SHP77 treated with DMSO at 0.1 percent for 48 hours (cell line): ENCODE measurements around the gene RBBP9.
"Not testable (repeated sequence)": the region's sequence is repeated elsewhere in the genome, so short reads cannot be mapped to it uniquely, and the experiment has no call there.

Experiments
- DNase-seq: peaks from one replicate; lab custom pipeline; 2025; lab: John Stamatoyannopoulos, UW

The RBBP9 gene

GRCh38 chr20:18496740-18497592 is at the start of gene RBBP9:
Gene RBBP9 (minus strand): TSS chr20:18497225. CDS start chr20:18497167, 58 bp downstream.
- peak; percentile 89 for DNase-seq

- no peak for DNase-seq
Measured at GRCh38 chr20:18545566-18545965, 48.5 kb upstream of the RBBP9 start.

DNA sequence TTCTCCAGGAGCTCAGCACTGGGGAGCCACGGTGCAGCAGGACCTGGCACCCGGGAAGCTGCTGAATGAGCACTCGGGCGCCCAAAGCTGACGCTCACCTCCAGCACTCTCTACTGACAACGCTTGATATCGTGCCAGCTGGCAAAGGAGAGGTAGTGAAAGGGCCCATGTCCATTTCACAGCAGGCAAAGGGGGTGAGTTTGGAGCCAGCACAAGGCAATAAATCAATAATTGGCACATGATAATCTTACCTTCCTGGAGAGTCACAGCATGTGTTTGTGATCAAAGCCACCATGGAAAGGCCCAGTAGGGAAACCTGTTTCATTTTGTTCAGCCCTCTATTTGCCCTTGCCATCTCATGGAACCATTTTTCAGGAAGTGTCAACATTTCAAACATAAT is 46.9 kb upstream of the RBBP9 start:
- DNase-seq, result no peak

DNA sequence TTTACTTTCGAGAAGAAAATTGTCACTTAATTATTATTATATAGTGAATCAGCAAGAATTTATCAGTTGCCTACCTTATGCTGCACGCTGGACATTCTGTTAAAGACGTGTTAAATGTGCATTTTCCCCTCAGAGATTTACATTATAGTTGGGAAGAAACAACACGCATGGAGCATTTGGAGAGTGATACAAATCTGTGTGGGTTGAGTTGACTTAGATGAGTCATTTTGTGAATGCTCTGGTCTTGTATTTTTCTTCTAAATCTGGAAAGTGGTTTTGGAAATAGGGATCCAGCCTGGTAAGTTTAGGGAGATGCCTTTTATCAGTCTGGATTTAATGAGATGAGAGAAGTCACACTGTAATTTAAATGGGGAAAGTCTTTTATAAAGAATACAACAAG is 46.2 kb upstream of the RBBP9 start:
- no peak for DNase-seq

DNA sequence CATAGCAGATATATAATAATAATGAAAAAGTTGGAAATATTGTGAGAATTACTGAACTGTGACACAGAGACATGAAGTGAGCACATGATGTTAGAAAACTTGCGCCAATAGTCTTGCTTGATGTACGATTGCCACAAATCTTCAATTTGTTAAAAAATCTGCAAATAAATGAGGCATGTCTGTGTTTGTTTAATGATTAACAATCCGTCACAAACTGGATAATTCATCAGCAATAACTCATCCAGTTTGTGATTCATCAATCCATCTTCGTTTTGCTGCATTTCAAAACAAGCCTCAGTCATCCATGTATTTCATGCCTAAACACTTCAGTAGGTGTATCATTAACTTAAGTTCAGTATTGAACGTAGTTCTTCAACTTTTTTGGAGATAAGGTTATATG is 44.7 kb upstream of the RBBP9 start:
- DNase-seq, result no peak

GRCh38 chr20:18537651-18538050 is 40.6 kb upstream of the RBBP9 start:
- no peak for DNase-seq

GRCh38 chr20:18533978-18534644 is 37.1 kb upstream of the RBBP9 start:
- DNase-seq, result no peak

DNA sequence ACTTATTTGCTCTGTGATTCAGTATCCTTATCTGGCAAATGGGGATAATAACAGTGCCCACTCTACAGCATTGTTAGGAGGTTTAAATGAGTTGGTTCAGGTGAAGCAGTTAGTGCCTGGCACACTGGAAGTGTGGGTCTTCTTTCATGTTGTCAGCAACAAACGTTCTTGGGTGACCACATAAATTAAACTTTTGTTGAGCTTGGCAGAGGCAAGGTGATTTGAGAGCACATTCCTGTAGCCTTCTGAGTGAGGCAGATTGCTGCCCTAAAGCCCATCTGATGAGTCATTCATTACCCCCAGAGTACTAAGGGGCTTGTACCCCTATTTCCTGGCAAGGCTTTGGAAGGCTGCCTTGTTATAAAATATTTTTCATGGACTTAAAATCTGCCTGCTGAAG is 36.5 kb upstream of the RBBP9 start:
- no peak for DNase-seq

- DNase-seq, result no peak
Measured at GRCh38 chr20:18532626-18533025, 35.6 kb upstream of the RBBP9 start.

DNA sequence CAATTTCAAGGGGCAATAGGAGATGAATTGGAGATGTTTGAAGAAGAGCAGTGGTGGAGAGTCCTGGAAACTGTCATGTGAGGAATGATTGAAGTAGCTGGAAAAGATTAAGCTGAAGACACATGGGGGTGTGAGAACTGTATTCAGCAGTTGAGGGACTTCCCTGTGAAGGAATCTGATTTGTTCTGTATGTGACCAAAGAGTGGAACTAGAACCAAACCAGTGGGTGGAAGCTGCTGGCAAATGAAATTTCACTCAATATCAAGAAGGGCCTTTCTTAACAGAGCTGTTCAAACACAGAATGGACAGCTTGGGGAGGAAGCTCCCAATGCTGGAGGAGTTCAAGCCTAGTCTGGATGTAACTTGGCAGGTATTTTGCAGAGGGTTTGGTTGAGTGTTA is 32.0 kb upstream of the RBBP9 start:
- no peak for DNase-seq

DNA sequence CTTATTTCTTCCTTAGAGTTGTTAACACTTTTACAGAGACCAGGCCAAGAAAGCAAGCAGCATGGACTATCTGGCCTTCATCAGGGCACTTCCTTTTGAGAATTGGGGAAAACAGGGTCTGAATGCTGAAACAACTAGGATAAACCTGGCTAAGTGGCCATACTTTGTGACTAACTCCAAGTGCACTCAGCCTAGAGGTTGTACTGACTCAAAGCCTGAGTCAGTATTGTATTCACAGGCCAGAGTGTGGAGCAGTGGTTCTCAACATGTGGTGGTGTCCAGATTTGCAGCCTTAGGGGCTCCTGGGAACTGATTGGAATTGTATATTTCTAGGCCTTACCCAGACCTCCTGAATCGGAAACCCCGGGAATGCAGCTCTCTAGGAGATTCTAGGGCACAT is 30.8 kb upstream of the RBBP9 start:
- DNase-seq, result no peak

- no peak for DNase-seq
Measured at GRCh38 chr20:18527339-18527738, 30.3 kb upstream of the RBBP9 start.

DNA sequence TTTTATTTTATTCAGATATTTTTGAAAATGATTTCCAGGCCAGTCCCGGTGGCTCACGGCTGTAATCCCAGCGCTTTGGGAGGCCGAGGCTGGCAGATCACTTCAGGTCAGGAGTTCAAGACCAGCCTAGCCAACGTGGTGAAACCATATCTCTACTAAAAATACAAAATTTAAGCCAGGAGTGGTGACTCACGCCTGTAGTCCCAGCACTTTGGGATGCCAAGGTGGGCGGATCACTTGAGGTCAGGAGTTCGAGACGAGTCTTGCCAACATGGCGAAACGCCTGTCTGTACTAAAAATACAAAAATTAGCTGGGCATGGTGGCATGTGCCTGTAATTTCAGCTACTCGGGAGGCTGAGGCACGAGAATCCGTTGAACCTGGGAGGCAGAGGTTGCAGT is 29.7 kb upstream of the RBBP9 start:
- DNase-seq, result not testable (repeated sequence)

DNA sequence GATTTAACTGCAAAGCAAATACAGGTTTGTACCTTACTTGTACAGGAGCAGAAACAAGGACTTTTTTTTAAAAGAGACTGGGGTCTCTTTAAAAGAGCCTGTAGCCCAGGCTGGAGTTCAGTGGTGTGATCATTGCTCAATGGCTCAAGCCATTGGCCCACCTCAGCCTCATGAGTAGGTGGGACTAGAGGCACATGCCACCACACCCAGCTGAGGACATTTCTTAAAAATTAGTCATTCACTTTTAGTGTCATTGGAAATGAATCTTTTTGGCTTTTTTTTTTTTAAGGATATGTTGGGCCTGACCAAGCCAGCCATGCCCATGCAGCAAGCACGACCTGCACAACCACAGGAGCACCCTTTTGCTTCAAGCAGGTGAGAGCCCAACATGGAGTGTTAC is 27.6 kb upstream of the RBBP9 start:
- DNase-seq, result no peak

- DNase-seq, result no peak
Measured at GRCh38 chr20:18523066-18523465, 26.0 kb upstream of the RBBP9 start.

DNA sequence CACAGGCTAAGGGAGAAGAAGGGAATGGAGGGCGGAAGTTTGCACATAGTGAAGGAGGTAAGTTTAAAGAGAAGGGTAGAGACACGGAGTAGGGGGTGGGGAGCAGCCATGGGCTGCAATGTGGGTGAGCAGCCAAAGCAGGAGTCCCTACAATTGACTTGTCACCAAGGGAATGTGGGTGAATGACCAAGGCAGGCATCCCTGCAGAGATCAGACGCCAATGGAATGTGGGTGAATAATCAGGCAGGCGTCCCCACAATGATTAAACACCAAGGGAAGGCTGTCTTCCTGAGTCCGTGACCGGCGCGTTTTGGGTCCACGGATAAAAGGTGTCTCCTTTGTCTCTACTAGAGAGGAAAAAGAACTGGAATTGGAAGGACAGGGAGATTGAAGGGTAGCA is 25.0 kb upstream of the RBBP9 start:
- not testable (repeated sequence) for DNase-seq

DNA sequence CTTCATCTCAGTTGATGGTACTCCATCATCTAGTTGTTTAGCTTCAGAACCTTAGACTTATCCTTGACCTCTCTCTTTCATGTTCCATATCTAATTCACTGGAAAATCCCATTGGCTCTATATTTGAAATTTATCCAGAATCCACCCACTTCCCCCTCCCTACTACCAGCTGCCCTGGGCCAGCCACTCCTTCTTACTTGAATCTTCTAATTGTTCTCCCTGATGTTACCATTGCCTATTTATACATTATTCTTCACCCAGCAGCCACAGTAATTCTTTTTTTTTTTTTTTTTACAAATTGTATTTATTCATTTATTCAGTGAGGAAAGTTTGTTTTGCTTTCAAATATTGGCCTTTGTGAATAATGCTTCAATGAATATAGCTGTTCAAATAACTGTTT is 18.9 kb upstream of the RBBP9 start:
- DNase-seq, result no peak

DNA sequence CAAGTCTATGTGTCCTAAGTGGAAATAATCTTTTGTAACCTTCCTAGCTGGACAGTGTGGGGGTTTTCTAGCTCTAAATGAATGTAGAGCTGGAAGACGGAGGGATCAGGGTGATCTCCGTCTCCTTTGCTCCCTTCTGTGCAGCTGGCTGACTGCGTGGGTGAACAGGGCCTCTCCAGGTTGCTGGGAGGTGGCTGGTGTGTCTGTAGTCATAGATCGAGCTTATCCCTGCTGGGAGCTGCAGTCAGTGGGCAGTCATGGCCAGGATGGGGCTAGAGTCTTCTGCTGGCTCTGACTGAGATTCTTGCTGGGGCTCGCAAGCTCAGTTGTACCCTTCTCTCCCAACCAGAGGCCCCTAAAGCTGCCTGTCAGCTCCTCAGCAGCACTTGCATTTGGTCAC is 17.1 kb upstream of the RBBP9 start:
- DNase-seq, result no peak

- DNase-seq, result no peak
Measured at GRCh38 chr20:18513208-18513607, 16.2 kb upstream of the RBBP9 start.

GRCh38 chr20:18511571-18511970 is 14.5 kb upstream of the RBBP9 start:
- DNase-seq, result no peak

- peak; percentile 98 for DNase-seq
Measured at GRCh38 chr20:18507218-18508191, 10.5 kb upstream of the RBBP9 start, which contains the start of gene SEC23B. Gene SEC23B (plus strand): TSS chr20:18507940. CDS start chr20:18510836, 2,896 bp downstream.

DNA sequence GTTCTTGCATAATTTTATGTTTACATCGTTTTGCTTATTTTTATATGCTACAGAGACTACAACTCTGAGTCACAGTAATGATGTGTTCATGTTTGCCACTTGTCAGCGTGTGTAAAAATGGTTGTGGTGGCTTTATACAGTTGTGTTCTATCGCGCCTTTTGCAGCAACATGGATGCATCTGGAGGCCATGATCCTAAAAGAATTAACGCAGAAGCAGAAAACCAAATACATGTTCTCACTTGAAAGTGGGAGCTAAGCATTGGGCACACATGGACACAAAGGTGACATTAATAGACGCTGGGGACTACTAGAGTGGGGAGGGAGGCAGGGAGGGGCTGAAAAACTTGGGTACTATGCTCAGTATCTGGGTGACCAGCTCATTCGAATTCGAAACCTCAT is 9.7 kb upstream of the RBBP9 start:
- peak; percentile 63 for DNase-seq
